IMR-90 (cell line): Measurements from ENCODE around the gene CLEC4A. TPM values are rescaled to one million over a fixed set of nuclear protein-coding genes. Genes with fewer than 3 reads are reported as not detected.
"Not testable (repeated sequence)": the region's sequence is repeated elsewhere in the genome, so short reads cannot be mapped to it uniquely, and the experiment has no call there.

Experiments used
- ATAC-seq: fragments of 200-7000 bp; cut with Tn5 transposase; 2 replicates; pipeline ENCODE4 v1.9.1; 2020; ENCODE audit warnings: low read depth, mild to moderate bottlenecking, moderate library complexity
- BruUV-seq: library from RNA; stranded (reverse); fragments of 400-500 nt; replicated peaks from 2 replicates; lab custom pipeline; 2021; lab: Mats Ljungman, UMichigan
- CTCF ChIA-PET: fragments of 300-600 bp; formaldehyde crosslinking; extraction: SDS; loops from one replicate; lab custom pipeline; 2021; ENCODE audit warnings: antibody characterized with exemption; lab: Yijun Ruan, JAX
- POLR2A ChIA-PET: fragments of 300-600 bp; sonication (Branson Sonifier 250); formaldehyde crosslinking; loops from one replicate; lab custom pipeline; 2022; ENCODE audit warnings: antibody characterized with exemption; ENCODE audit not compliant: unreplicated experiment; lab: Charles Lee
- DNase-seq: peaks from one replicate; pipeline ENCODE4 v3.0.0; 2013
- H2AFZ ChIP-seq: replicated peaks from 2 replicates; pipeline ENCODE3; 2013; ENCODE audit warnings: low read length, mild to moderate bottlenecking; ENCODE audit not compliant: poor library complexity
- H2AK5ac ChIP-seq: 2 replicates; pipeline ENCODE4 v1.6.1; 2013; ENCODE audit warnings: low read depth, low read length, inconsistent platforms
- H2AK9ac ChIP-seq: replicated peaks from 2 replicates; pipeline ENCODE3; 2013; ENCODE audit warnings: mild to moderate bottlenecking, low read depth, low read length, moderate library complexity; ENCODE audit not compliant: poor library complexity
- H2BK120ac ChIP-seq: 2 replicates; pipeline ENCODE4 v1.6.1; 2013; ENCODE audit warnings: low read depth, low read length, inconsistent platforms
- H2BK15ac ChIP-seq: 3 replicates; pipeline ENCODE4 v1.6.1; 2013; ENCODE audit warnings: low read depth, low read length, inconsistent platforms
- H2BK20ac ChIP-seq: 2 replicates; pipeline ENCODE4 v1.6.1; 2013; ENCODE audit warnings: low read depth, mild to moderate bottlenecking, inconsistent platforms, low read length, moderate library complexity
- H2BK5ac ChIP-seq: 2 replicates; pipeline ENCODE4 v1.6.1; 2013; ENCODE audit warnings: mild to moderate bottlenecking, low read depth, low read length, inconsistent platforms; ENCODE audit not compliant: poor library complexity, severe bottlenecking
- H3K14ac ChIP-seq: replicated peaks from 2 replicates; pipeline ENCODE4 v1.6.1; 2013; ENCODE audit warnings: low read depth, low read length, inconsistent platforms
- H3K18ac ChIP-seq: 2 replicates; pipeline ENCODE4 v1.6.1; 2013; ENCODE audit warnings: low read depth, low read length, control low read depth
- H3K23ac ChIP-seq: 2 replicates; pipeline ENCODE4 v1.6.1; 2013; ENCODE audit warnings: low read depth, low read length, inconsistent platforms
- H3K27ac ChIP-seq: 2 replicates; pipeline ENCODE4 v1.5.1; 2013; ENCODE audit warnings: mild to moderate bottlenecking, control low read depth, low read length; ENCODE audit not compliant: insufficient read depth
- H3K27me3 ChIP-seq: 2 replicates; pipeline ENCODE4 v1.6.1; 2013; ENCODE audit warnings: low read length; ENCODE audit not compliant: control insufficient read depth, insufficient read depth
- H3K36me3 ChIP-seq: 2 replicates; pipeline ENCODE4 v1.6.1; 2013; ENCODE audit warnings: low read length, mixed read lengths; ENCODE audit not compliant: control insufficient read depth, insufficient read depth
- H3K4ac ChIP-seq: 2 replicates; pipeline ENCODE4 v1.6.1; 2013; ENCODE audit warnings: low read depth, low read length, inconsistent platforms
- H3K4me1 ChIP-seq: 2 replicates; pipeline ENCODE4 v1.6.1; 2013; ENCODE audit warnings: low read length, mixed read lengths; ENCODE audit not compliant: control insufficient read depth, insufficient read depth
- H3K4me2 ChIP-seq: 2 replicates; pipeline ENCODE4 v1.6.1; 2013; ENCODE audit warnings: low read depth, mild to moderate bottlenecking, control low read depth, low read length, moderate library complexity
- H3K4me3 ChIP-seq: 2 replicates; pipeline ENCODE4 v1.5.1; 2013; ENCODE audit warnings: low read depth, mild to moderate bottlenecking, control low read depth, low read length, moderate library complexity; ENCODE audit not compliant: insufficient read depth
- H3K56ac ChIP-seq: 2 replicates; pipeline ENCODE4 v1.6.1; 2013; ENCODE audit warnings: low read length, inconsistent platforms; ENCODE audit not compliant: insufficient read depth; ENCODE audit errors: extremely low read depth
- H3K79me1 ChIP-seq, 2 experiments: 2 replicates each; pipeline ENCODE4 v1.6.1; 2013; ENCODE audit warnings: low read length in 2 of 2, inconsistent platforms in 1 of 2, low read depth in 1 of 2
- H3K9ac ChIP-seq: 2 replicates; pipeline ENCODE4 v1.6.1; 2013; ENCODE audit warnings: low read depth, low read length, control low read depth
- H3K9me1 ChIP-seq: 2 replicates; pipeline ENCODE4 v1.6.1; 2013; ENCODE audit warnings: low read length, inconsistent platforms; ENCODE audit not compliant: insufficient read depth
- H3K9me3 ChIP-seq: 2 replicates; pipeline ENCODE4 v1.6.1; 2013; ENCODE audit warnings: low read length; ENCODE audit not compliant: control insufficient read depth, insufficient read depth
- H4K20me1 ChIP-seq: 2 replicates; pipeline ENCODE4 v1.6.1; 2013; ENCODE audit warnings: low read length, inconsistent platforms; ENCODE audit not compliant: insufficient read depth
- H4K5ac ChIP-seq: 2 replicates; pipeline ENCODE4 v1.6.1; 2013; ENCODE audit warnings: mild to moderate bottlenecking, low read depth, low read length, control low read depth
- H4K8ac ChIP-seq, 2 experiments: 2 replicates each; pipeline ENCODE4 v1.6.1; 2013; ENCODE audit warnings: low read depth in 2 of 2, low read length in 2 of 2, control low read depth in 1 of 2, inconsistent platforms in 1 of 2
- H4K91ac ChIP-seq: 2 replicates; pipeline ENCODE4 v1.6.1; 2013; ENCODE audit warnings: low read depth, low read length, inconsistent platforms; ENCODE audit not compliant: insufficient read depth
- CHD1 ChIP-seq: IDR thresholded peaks from 2 replicates; pipeline ENCODE4 v1.6.1; 2012; ENCODE audit warnings: low read depth, low read length, improper control_type of control experiment
- WGBS, 2 experiments: methylation state at CpG; one replicate each; pipeline versions ENCODE4 v1.1.5 to v1.1.7; 2013; ENCODE audit warnings: missing lambda C conversion rate in 2 of 2; ENCODE audit not compliant: insufficient read length in 1 of 2; ENCODE audit errors: extremely low coverage in 2 of 2; 5-methylcytosine and 5-hydroxymethylcytosine counted together
- dilution Hi-C: fragments of 300-500 bp; cut with HindIII; formaldehyde crosslinking; loops from one replicate; pipeline ENCODE4 v1.14.3; 2018; ENCODE audit warnings: low sequenced_read_pairs; ENCODE audit not compliant: unreplicated experiment
- in situ Hi-C: fragments of 300-500 bp; cut with MboI; formaldehyde crosslinking; loops from 3 replicates; pipeline ENCODE4 v1.14.3; 2019; ENCODE audit warnings: low sequenced_read_pairs, inconsistent platforms, mixed read lengths
- intact Hi-C: fragments of 100-400 bp; cut with micrococcal nuclease; formaldehyde crosslinking; loops from 2 replicates; pipeline ENCODE4 v1.10.0; 2022
- polyA plus RNA-seq, 3 experiments: library from polyadenylated mRNA; depleted of rRNA; stranded (reverse); fragments of >200 nt; gene quantifications; 2 replicates each; pipeline ENCODE4 v1.2.3, GENCODE V29; 2012; ENCODE audit warnings: low replicate concordance in 1 of 3
- total RNA-seq: library from RNA; depleted of rRNA; stranded (reverse); fragments of >200 nt; gene quantifications from 2 replicates; pipeline ENCODE4 v1.2.3, GENCODE V29; 2012

Gene CLEC4A
- total and polyA plus RNA-seq, 2 of the 4 experiments (the other 2 are of a cell fraction): 0.29 TPM; not detected in 1

DNA sequence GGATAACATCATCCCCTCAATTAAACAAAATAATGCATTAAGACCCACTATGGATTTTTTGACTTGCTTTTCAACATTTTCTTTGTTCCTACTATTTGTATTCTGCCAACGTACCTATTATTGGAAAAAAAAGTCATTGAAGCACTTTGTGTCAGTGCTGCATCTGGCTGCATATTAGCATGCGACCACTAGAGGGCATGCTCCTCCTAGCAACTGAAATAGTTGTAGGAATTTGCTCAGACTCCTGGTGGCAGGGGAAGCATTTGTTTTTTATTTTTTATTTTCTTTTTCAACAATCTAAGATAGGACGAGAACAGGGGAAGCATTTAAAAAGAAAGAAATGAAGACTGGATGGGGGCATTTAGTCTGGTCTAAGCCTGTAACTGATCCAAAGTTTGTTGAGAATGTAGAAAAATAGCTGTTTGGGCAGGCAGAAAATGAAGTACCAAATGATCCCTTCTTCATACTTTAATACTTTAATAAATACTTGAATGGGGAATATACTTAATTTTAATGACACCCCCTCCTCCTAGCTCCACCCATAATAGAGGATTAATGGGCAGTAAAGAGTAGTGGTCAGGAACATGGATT is 14.5 kb upstream of the CLEC4A start (continued):
- TF ChIP-seq CHD1: no peak

DNA sequence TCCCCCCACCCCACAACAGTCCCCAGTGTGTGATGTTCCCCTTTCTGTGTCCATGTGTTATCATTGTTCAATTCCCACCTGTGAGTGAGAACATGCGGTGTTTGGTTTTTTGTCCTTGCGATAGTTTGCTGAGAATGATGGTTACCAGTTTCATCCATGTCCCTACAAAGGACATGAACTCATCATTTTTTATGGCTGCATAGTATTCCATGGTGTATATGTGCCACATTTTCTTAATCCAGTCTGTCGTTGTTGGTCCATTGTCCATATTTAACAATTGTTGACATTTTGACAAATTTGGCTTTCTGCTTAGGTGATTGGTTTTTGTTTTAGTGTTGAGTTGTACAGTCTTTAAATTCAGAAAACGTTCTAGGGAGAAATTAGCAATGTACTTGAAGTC is 10.3 kb upstream of the CLEC4A start:
- intact Hi-C loops, H4K20me1 ChIP-seq, H2BK20ac ChIP-seq, H3K4ac ChIP-seq, H2BK120ac ChIP-seq, H3K9me1 ChIP-seq, H3K79me1 ChIP-seq, H3K9me3 ChIP-seq, dilution Hi-C loops, H3K36me3 ChIP-seq, H3K27me3 ChIP-seq, H2AFZ ChIP-seq, H3K14ac ChIP-seq, H3K4me2 ChIP-seq, H3K4me3 ChIP-seq, H2BK5ac ChIP-seq, CTCF ChIA-PET, H2BK15ac ChIP-seq, BruUV-seq, H3K18ac ChIP-seq, ATAC-seq, H4K8ac ChIP-seq, H3K27ac ChIP-seq, POLR2A ChIA-PET, H3K9ac ChIP-seq, H4K91ac ChIP-seq, H4K5ac ChIP-seq, H2AK9ac ChIP-seq, H3K23ac ChIP-seq, H2AK5ac ChIP-seq, DNase-seq, H3K4me1 ChIP-seq, H3K56ac ChIP-seq: not testable (repeated sequence)
- in situ Hi-C loops: loop anchor here (25.0 kb wide), 1 partner anchor 249 kb away; no protein-coding TSS in a partner anchor
- no CpG with 5 or more reads among the region's 4 CpGs for WGBS, 2 experiments
